A172 (cell line): ENCODE results near the gene FAM47E. TPM values are rescaled to one million over a fixed set of nuclear protein-coding genes. Genes with fewer than 3 reads are reported as not detected.
"Not testable (repeated sequence)": the region's sequence is repeated elsewhere in the genome, so short reads cannot be mapped to it uniquely, and the experiment has no call there.

Experiments
- DNase-seq: peaks from one replicate; pipeline ENCODE4 v3.0.0-alpha.2; 2015; ENCODE audit warnings: low spot score
- total RNA-seq: library from RNA; depleted of rRNA; stranded (reverse); fragments of >200 nt; shearing (Covaris generic); gene quantifications from 2 replicates; pipeline ENCODE4 v1.2.3, GENCODE V29; 2014

Gene FAM47E
- total RNA-seq, 1 experiment from 2014 or later, result 0.12 TPM

DNA sequence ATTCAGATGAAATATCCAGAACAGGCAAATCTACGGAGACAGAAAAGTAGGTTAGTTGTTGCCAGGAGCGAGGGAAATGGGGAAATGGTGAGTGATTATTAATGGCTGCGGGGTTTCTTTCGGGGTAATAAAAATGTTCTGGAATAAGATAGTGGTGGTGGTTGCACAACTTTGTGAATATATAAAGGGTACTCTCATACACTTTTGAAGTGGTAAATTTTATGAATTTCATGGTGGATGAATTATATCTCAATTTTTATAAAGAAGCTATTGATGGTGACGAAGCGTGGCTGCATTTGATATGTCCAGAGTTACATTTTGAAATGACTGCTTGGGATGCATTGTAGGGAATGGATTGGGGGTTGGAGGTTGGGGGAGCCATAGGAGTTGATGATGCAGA lies 16.3 kb downstream of the FAM47E start:
- DNase-seq, result no peak

GRCh38 chr4:76270244-76271175 lies 19.0 kb downstream of the FAM47E start:
- no peak for DNase-seq

DNA sequence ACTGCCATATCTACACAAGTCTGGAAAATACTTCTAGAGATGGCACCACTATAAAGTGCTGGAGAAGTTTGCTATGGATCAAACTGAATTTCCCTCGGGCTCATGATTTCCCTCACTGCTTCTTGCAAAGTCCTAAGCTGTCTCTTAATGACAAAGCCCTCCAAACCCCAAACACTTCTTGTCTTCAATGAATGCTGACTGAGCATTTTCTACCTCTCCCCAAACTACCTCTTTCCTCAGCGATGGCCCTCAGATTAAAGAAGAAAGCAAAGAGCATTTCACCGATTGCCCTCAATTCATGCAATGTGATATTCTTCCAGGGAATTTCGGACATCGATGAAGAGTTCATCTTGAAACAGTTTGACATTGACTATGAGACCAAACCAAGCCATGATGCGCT lies 19.7 kb downstream of the FAM47E start:
- DNase-seq, result no peak

GRCh38 chr4:76272073-76272472 lies 20.6 kb downstream of the FAM47E start:
- no peak for DNase-seq

- DNase-seq, result no peak
These were observed 21.1 kb downstream of the FAM47E start for GRCh38 chr4:76272582-76272981.

- no peak for DNase-seq
These were observed 21.5 kb downstream of the FAM47E start for GRCh38 chr4:76272999-76273398.

DNA sequence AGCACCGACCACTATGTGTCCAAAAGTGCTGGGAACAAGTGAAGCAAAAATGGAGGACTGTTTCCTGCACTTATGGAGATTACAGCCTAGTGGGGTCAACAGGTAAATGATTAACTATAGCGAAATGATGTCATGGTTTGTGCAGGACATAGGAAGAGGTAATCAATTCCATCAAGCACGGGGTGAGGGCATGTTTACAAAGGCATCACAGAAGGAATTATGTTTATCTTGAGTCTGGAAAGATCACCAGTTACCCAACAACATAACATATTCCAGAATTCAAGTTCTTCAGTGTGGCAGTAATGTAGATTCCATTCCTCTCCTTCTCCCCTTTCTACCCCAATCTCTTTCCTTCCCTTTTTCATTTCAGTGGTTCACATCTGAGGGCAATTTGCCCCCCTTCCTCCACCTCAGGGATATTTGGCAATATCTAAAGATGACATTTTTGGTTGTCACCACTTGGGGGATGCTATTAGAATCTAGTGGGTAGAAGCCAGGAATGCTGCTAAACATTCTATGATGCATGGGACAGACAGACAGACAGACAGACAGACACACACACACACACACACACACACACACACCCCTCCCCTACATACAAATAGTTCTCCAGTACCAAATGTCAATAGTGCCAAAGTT lies 24.1 kb downstream of the FAM47E start:
- no peak for DNase-seq

DNA sequence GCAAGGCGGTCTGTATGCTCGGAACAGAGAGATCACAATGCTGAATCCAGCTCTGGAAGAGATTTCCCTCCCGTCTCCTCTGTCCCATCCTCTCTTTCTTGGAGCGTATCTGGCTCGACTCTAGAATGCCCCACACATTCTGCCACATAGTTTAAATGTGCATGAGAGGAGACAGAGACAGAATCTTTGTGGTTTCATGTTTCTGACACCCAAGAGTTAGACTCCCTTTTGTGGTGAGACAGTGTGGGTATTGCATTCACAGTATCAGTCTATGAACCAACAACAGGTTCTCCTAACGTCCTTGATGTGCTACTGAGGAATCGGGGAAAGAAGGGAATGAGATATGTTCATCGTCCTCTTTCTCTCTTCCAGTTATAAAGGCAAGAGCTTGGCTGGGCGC lies 25.3 kb downstream of the FAM47E start:
- DNase-seq, result no peak

- no peak for DNase-seq
These were observed 26.1 kb downstream of the FAM47E start for GRCh38 chr4:76277667-76278066.

- DNase-seq, result no peak
These were observed 27.1 kb downstream of the FAM47E start for GRCh38 chr4:76278583-76278982.

GRCh38 chr4:76279462-76279861 lies 27.9 kb downstream of the FAM47E start:
- DNase-seq, result no peak

DNA sequence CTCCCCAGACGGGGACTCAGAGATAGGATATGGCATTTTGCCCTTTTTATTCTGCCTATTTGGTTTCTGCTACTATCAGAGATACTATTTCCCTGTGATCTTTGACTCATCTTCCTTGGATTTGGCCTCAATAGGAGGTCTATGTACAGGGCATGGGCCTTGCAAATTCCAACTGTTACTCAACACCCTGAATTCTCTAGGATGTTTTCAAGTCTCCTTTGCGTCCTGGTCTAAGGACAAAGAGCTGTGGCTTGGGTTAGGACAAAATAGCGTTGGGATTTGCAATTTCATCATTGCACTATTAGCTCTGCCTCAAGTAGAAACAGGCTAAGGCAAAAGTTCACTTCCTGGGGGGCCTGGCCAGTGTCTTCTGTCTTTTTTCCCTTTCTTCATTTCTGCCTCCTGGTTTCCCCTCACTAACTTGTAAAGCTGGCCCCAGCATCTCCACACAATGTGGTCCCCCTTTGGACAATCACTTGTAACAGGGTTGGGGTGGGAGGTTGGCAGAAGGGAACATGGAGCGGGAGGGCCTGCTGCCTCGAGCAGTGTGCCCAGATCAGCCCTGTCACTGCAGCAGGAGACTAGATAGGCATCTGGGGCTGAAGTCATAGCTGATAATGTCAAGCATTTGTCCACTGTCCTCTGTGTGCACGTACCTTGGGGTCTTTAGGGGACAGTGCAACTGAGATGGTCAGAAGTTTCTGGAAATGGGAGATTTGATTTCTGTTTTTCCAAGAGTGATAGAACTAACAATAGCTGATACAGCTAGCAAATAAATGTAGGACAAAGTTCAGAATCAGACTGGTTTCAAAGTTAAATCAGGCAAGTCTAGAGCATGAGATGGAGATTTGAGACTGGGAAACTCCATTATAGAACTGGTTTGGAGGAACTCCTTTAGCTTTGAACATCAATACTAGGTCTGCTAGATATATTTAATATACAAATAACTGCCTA lies 29.2 kb downstream of the FAM47E start:
- DNase-seq, result no peak

GRCh38 chr4:76281594-76281993 lies 30.1 kb downstream of the FAM47E start:
- not testable (repeated sequence) for DNase-seq

DNA sequence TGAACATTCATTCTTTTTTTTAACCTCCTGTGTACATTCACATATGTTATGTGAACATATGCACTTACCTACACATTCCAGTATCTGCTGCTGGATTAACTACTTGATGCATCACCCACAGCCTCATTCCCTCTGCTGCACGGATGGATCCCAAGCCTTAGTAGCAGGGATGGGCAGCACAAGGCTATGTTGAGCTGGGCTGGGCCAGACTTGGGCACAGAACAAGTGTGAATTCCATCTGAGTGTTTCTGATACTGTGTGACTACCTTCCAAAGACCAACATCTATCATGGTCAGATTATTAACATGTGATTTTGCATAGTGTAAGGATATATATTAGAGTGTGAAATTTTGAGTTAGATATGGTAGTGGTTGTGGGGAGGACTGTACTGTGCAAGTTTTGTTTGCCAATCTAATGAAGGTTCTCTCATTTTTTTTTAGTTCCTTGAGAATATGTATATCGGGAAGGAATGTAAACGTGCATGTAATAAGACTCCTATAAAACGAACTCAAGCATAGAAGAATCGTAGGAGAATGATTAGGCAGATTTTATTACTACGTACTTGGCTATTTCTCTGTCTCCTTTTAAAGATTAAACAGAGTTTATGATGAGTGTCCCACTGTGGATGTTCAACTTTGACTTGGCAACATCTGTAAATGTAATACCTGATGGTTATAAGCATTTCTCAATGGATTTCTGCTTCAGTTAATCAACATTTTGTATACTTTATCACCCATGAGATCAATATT lies 31.6 kb downstream of the FAM47E start:
- no peak for DNase-seq

DNA sequence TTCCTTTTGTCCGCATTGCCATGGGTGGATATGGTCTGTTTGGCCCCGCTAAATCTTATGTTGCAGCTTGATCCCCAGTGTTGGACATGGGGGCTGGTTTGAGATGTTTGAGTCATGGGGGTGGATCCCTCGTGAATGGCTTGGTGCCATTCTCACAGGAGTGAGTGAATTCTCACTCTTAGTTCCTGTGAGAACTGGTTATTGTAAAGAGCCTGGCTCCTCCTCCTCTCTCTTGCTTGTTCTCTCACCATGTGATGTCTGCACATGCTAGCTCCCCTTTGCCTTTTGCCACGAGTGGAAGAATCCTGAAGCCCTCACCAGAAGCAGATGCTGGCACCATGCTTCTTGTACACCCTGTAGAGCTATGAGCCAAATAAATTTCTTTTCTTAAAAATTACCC lies 32.4 kb downstream of the FAM47E start:
- no peak for DNase-seq

GRCh38 chr4:76287811-76288210 lies 36.3 kb downstream of the FAM47E start:
- not testable (repeated sequence) for DNase-seq

GRCh38 chr4:76292730-76293129 lies 41.2 kb downstream of the FAM47E start:
- no peak for DNase-seq

- DNase-seq, result no peak
These were observed 42.3 kb downstream of the FAM47E start for GRCh38 chr4:76293772-76294171.

DNA sequence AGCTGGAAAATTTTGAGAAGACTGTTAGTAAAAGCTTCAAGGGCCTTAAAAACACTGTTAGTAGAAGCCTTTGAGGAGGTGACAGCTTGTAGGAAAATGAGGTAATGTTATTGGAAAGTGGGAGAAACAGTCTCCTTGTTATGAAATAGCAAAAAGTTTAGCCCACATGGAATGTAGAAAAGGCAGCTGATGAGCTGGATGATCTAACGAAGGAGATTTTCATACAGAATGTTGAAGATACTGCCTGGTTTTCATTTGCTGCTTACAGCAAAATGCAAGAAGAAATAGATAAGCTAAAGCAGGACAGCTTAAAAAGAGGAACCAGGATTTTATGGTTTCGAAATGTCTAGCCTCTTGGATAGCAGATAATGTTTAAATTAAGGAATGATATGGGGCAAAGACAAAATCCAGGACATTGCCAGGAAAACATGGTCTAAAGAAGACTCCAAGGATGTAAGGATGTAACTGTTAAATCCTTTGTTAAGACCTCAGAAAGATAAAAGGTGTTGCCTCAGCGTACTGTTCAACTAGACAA lies 44.8 kb downstream of the FAM47E start:
- no peak for DNase-seq

DNA sequence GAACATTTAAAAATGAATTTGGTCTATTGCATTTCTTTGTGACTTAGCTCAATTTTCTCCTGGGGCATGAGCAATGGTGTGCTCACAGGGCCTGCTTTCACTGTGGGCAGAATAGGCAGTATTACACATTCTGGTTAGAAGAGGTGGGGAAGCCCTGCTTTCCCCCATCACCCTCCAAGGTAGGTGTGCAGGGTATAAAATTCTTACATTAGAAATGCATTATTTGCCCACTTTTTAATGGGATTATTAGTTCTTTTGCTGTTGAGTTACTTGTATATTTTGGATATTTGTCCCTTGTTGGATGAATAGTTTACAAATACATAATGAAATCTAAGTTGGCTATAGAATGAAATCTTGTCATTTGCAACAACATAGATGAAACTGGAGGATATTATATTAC lies 46.7 kb downstream of the FAM47E start:
- no peak for DNase-seq

- DNase-seq, result no peak
These were observed 48.5 kb downstream of the FAM47E start for GRCh38 chr4:76300012-76300411.
